HepG2 (cell line): Measurements from ENCODE around the gene NOTO. TPM values are rescaled to one million over a fixed set of nuclear protein-coding genes. Genes with fewer than 3 reads are reported as not detected.

Experiments
- AFF4 ChIP-seq: sonication (generic); formaldehyde crosslinking; IDR thresholded peaks from 2 replicates; pipeline ENCODE4 v1.4.0; 2020; ENCODE audit warnings: missing genetic modification reagents
- BHLHE40 ChIP-seq: IDR thresholded peaks from 2 replicates; pipeline ENCODE4 v1.6.1; 2011; ENCODE audit warnings: low read length, improper control_type of control experiment
- GATA4 ChIP-seq: sonication (generic); IDR thresholded peaks from 2 replicates; pipeline ENCODE4 v1.6.1; 2016; ENCODE audit warnings: antibody characterized with exemption, low read depth, borderline replicate concordance
- HOXA3 ChIP-seq: sonication (generic); formaldehyde crosslinking; IDR thresholded peaks from 2 replicates; pipeline ENCODE4 v1.5.0; 2020; ENCODE audit warnings: missing genetic modification reagents
- IRF9 ChIP-seq: sonication (generic); formaldehyde crosslinking; IDR thresholded peaks from 2 replicates; pipeline ENCODE4 v1.8.0; 2022; ENCODE audit warnings: missing genetic modification reagents, mild to moderate bottlenecking, borderline replicate concordance
- SRF ChIP-seq: IDR thresholded peaks from 2 replicates; pipeline ENCODE4 v1.6.1; 2011; ENCODE audit warnings: mild to moderate bottlenecking, low read depth, low read length, moderate library complexity
- SRSF4 ChIP-seq: fragments of 200-400 bp; formaldehyde crosslinking; IDR thresholded peaks from one replicate; pipeline ENCODE4 v1.6.1; 2018; ENCODE audit warnings: mild to moderate bottlenecking, low read depth, low read length, moderate library complexity; ENCODE audit not compliant: poor library complexity, severe bottlenecking
- ZFYVE20 ChIP-seq: sonication (generic); formaldehyde crosslinking; IDR thresholded peaks from 2 replicates; pipeline ENCODE4 v1.8.0; 2023; ENCODE audit warnings: low read depth, mild to moderate bottlenecking, moderate library complexity, missing genetic modification reagents, borderline replicate concordance
- ZNF296 ChIP-seq: sonication (generic); formaldehyde crosslinking; conservative IDR thresholded peaks from 2 replicates; pipeline ENCODE4 v1.5.0; 2020; ENCODE audit warnings: mild to moderate bottlenecking, missing genetic modification reagents
- ZNF30 ChIP-seq: sonication (generic); formaldehyde crosslinking; IDR thresholded peaks from 2 replicates; pipeline ENCODE4 v1.5.0; 2020; ENCODE audit warnings: mild to moderate bottlenecking, missing genetic modification reagents
- ZNF318 ChIP-seq: sonication (generic); formaldehyde crosslinking; IDR thresholded peaks from 2 replicates; pipeline ENCODE4 v1.4.0; 2020; ENCODE audit warnings: mild to moderate bottlenecking, missing genetic modification reagents
- ZNF512B ChIP-seq: sonication (generic); formaldehyde crosslinking; IDR thresholded peaks from 2 replicates; pipeline ENCODE4 v1.5.1; 2020; ENCODE audit warnings: missing genetic modification reagents, mild to moderate bottlenecking, borderline replicate concordance
- polyA plus RNA-seq, 8 experiments: library from polyadenylated mRNA; depleted of rRNA in 3 of 8; stranded (reverse) in 7 of 8; unstranded in 1 of 8; fragments of >200 nt; fragmentation: Illumina TruSeq in 4 of 8; extraction: Trizol in 4 of 8; gene quantifications; 2 replicates each; pipeline versions ENCODE4 v1.2.1 to v1.2.3, GENCODE V29; 2011 to 2016; ENCODE audit warnings: low read depth in 4 of 8, missing spikeins in 1 of 8, mixed read lengths in 1 of 8; ENCODE audit not compliant: insufficient read depth in 1 of 8
- total RNA-seq, 5 experiments: library from RNA; depleted of rRNA; stranded (reverse); fragments of >200 nt; fragmentation: Illumina TruSeq; extraction: Trizol; gene quantifications; 2 replicates each; pipeline ENCODE4 v1.2.3, GENCODE V29; 2016; ENCODE audit warnings: low read depth in 1 of 5

Gene NOTO
- total and polyA plus RNA-seq, 2 of the 13 experiments (the other 11 are each of a cell fraction or from before 2014, with no cell fraction given) = not detected

DNA sequence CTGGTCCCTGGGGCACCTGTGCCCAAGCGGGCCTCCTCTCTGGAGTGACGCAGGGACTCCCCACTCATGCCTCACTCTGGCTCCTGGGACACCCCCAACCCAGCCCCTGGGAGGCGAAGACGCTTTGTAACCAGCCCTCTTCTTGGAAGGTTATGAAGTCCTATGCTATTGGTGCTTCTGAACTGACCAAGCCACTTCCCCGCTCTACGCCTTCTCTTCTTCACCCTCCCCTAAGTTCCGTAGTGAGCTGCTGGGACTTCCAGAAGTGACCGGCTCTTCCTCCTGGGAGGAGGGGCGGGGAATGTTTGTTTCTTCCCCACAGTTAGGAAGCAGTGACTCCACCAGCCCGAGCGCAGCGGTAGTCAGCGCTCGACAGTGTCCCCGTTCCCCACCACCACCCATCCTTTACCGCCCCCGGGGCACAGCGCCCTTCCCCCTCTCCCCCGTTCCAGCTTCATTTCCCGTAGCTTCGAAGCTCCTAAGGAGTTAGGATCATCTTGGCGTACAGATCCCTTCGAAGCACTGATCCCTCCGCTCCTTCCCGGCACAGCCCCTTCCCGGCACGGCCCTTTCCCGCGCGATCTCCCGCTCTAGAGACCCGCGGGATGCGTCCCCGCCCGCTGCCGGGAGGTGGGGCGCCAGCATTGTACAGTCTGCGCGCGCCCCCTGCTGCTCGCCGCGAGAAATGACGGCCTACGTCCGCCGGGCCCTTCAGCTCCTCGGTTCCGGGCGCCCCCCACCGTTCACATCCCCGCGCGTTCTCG, 25.3 kb upstream of the NOTO start (continued):
- TF ChIP-seq ZFYVE20 (CRISPR knock-in tag) (no peak), SRSF4 (no peak), ZNF30 (CRISPR knock-in tag) (no peak), SRF (no peak), HOXA3 (CRISPR knock-in tag) (peak; percentile 72; the same call in 1 of the 2 replicates), IRF9 (CRISPR knock-in tag) (no peak; the same call in 1 of the 2 replicates), BHLHE40 (no peak), GATA4 (no peak), ZNF512B (no peak; the same call in 1 of the 2 replicates), ZNF318 (no peak; the same call in 1 of the 2 replicates), ZNF296 (CRISPR knock-in tag) (no peak), AFF4 (no peak)
